SHP77 treated with DMSO at 0.1 percent for 48 hours (cell line): Measurements from ENCODE around the gene EXOC1.
"Not testable (repeated sequence)": the region's sequence is repeated elsewhere in the genome, so short reads cannot be mapped to it uniquely, and the experiment has no call there.

Source experiments
- DNase-seq: peaks from one replicate; lab custom pipeline; 2025; lab: John Stamatoyannopoulos, UW

Gene EXOC1

GRCh38 chr4:55906323-55906722 lies 52.9 kb downstream of the EXOC1 start:
- DNase-seq, result no peak

GRCh38 chr4:55906989-55907388 lies 53.5 kb downstream of the EXOC1 start:
- no peak for DNase-seq

- no peak for DNase-seq
Observed at GRCh38 chr4:55907469-55907868, 54.0 kb downstream of the EXOC1 start.

- no peak for DNase-seq
Observed at GRCh38 chr4:55910140-55910539, 56.7 kb downstream of the EXOC1 start.

GRCh38 chr4:55912249-55912648 lies 58.8 kb downstream of the EXOC1 start:
- no peak for DNase-seq

GRCh38 chr4:55920571-55920970 lies 67.1 kb downstream of the EXOC1 start:
- DNase-seq, result no peak

- DNase-seq, result no peak
Observed at GRCh38 chr4:55921093-55921492, 67.6 kb downstream of the EXOC1 start.

- DNase-seq, result no peak
Observed at GRCh38 chr4:55925241-55925640, 71.8 kb downstream of the EXOC1 start.

- no peak for DNase-seq
Observed at GRCh38 chr4:55926610-55927009, 73.2 kb downstream of the EXOC1 start.

GRCh38 chr4:55927803-55928437 lies 74.5 kb downstream of the EXOC1 start:
- no peak for DNase-seq

- DNase-seq, result no peak
Observed at GRCh38 chr4:55928846-55929245, 75.4 kb downstream of the EXOC1 start.

- no peak for DNase-seq
Observed at GRCh38 chr4:55931043-55931442, 77.6 kb downstream of the EXOC1 start.

GRCh38 chr4:55931833-55932232 lies 78.4 kb downstream of the EXOC1 start:
- DNase-seq, result no peak

- no peak for DNase-seq
Observed at GRCh38 chr4:55932511-55932910, 79.1 kb downstream of the EXOC1 start.

GRCh38 chr4:55933611-55934010 lies 80.2 kb downstream of the EXOC1 start:
- DNase-seq, result no peak

- DNase-seq, result not testable (repeated sequence)
Observed at GRCh38 chr4:55935907-55936306, 82.5 kb downstream of the EXOC1 start.

- no peak for DNase-seq
Observed at GRCh38 chr4:55938481-55938880, 85.0 kb downstream of the EXOC1 start.

GRCh38 chr4:55939421-55939820 lies 86.0 kb downstream of the EXOC1 start:
- no peak for DNase-seq

GRCh38 chr4:55941881-55942396 lies 88.5 kb downstream of the EXOC1 start:
- DNase-seq, result no peak

GRCh38 chr4:55947254-55947882 lies 93.9 kb downstream of the EXOC1 start:
- no peak for DNase-seq

GRCh38 chr4:55947912-55948725 lies 94.7 kb downstream of the EXOC1 start:
- DNase-seq, result no peak

GRCh38 chr4:55948726-55949481 lies 95.5 kb downstream of the EXOC1 start, which contains the start of gene CEP135:
TSS of gene CEP135 (plus strand) at chr4:55948945. CDS start at chr4:55952131, 3,186 bp downstream.
- DNase-seq, result peak; percentile 94
